Measurements from ENCODE around the gene IDUA. TPM values are rescaled to one million over a fixed set of nuclear protein-coding genes. Genes with fewer than 3 reads are reported as not detected.
"Not testable (repeated sequence)": the region's sequence is repeated elsewhere in the genome, so short reads cannot be mapped to it uniquely, and the experiment has no call there.

The IDUA gene
- total RNA-seq, 1 donor from 2014 or later, result 10.2 TPM

DNA sequence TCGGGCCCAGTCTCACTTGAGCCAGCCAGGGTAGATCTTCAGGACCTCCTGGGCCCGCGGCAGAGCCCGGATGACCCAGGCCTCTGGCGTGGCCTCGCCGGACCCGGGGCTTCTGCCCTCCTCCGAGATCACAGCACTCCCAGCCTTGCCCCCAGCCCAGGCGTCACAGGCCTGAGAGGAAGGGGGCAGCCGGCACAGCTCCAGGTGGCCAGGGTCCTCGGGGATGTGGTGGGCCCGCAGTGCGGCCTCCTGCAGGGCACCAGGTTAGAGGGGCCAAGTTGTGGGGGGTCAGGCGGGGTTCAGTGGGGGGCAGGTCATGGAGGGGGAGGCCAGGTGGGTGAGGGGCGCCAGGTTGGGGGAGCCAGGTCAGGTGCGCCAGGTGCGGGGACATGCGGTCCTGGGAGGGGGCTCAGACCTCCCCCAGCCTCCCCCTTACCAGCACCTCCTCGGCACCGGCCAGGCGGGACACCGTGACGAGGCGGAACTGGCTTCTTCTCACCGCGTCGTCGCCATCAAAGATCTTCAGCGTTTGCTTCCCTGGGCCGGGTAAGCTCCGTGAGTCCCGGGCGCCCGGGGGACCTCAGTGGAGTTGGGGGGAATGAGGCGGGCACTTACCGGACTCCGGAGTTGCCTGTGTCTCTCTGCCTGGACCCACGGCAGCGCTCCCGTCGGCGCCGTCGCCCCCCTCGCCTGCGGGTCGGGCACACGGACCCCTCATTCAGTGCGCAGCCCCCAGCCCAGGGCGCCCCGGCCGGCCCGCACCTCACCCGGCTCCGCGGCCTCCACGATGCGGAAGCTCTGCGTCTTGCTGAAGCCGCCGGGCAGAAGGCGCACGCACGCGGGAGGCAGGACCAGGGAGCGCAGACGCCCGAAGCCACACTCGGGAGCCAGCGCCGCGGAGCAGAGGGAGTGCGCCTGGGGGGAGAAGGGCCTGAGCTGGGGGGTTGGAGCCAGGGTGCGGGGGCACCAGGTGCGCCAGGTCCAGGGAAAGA is 19.4 kb upstream of the IDUA start:
- DNase-seq, result no peak

GRCh38 chr4:968221-968620 is 18.6 kb upstream of the IDUA start:
- no peak for DNase-seq

DNA sequence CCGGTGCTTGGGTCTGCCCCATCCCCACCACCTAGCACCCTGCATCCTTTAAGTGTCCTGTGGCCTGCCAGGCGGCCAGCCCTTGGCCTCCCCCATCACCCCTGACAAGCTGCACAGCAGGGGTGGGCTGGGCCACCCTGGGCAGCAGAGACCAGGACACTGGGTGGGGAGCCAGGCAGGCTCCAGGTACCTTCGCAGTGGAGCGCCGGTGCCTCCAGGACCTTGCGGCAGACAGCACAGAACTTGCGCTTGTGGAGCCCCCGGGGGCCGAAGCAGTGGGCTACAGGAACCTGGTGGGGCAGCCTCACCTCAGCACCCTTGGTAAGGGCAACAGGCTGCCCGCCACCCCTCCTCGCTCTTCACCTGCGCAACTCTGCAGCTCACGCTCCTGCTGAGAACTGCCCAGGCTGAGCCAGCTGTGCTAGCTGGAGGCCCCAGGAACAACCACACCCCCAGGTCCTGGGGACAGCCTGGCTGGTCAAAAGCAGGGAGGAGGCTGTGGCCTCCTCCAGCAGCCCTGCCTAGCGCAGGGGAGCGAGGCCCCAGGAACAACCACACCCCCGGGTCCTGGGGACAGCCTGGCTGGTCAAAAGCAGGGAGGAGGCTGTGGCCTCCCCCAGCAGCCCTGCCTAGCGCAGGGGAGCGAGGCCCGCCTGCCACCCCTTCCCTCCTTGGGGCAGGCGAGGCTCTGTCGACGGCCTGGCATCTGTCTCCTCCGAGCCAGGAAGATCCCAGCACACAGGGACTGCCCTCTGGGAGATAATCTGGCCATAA is 18.0 kb upstream of the IDUA start:
- DNase-seq, result no peak

GRCh38 chr4:970046-970745 is 16.6 kb upstream of the IDUA start:
- DNase-seq, result no peak

- DNase-seq, result no peak
Measured at GRCh38 chr4:970854-971520, 15.9 kb upstream of the IDUA start.

DNA sequence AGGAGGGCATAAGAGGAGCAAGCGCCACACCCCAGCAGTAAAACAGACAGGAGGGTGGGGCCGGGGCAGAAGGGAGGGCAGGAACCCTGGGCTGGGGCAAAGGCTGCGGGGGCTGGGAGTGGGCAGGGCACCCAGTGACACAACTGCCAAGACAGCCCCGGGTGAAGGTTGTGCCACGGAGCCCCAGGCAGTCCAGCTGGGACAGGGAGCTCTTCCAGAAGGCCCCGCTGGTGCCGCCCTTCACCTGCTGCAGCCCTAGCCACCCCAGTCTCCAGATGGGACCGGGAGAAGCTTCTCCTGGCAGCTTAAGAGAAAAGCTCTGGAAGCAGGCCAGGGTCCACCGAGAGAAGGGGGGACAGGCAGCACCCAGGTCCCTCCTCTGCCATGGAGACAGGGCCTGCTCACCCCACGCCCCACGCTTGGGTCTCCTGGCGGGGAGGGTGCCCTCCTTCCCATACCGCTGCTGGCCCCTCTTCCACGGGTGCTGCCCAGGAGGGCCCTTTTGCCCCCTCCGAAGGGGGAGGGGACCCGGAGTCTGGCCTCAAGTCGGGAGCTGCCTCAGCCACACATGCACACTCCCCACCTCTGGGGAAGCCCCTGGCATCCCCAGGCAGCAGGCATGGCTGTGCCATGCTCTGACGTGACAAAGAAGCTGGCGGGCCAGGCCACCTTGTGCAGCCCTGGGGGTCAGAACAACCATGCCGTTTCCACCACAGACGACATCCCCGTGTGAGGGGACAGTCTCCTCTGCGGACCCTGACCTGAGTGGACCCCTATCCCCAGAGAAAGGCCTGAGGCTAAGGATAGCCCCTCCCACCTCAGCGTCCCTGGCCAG is 15.0 kb upstream of the IDUA start:
- no peak for DNase-seq

GRCh38 chr4:972651-973424 is 14.0 kb upstream of the IDUA start:
- DNase-seq, result no peak

DNA sequence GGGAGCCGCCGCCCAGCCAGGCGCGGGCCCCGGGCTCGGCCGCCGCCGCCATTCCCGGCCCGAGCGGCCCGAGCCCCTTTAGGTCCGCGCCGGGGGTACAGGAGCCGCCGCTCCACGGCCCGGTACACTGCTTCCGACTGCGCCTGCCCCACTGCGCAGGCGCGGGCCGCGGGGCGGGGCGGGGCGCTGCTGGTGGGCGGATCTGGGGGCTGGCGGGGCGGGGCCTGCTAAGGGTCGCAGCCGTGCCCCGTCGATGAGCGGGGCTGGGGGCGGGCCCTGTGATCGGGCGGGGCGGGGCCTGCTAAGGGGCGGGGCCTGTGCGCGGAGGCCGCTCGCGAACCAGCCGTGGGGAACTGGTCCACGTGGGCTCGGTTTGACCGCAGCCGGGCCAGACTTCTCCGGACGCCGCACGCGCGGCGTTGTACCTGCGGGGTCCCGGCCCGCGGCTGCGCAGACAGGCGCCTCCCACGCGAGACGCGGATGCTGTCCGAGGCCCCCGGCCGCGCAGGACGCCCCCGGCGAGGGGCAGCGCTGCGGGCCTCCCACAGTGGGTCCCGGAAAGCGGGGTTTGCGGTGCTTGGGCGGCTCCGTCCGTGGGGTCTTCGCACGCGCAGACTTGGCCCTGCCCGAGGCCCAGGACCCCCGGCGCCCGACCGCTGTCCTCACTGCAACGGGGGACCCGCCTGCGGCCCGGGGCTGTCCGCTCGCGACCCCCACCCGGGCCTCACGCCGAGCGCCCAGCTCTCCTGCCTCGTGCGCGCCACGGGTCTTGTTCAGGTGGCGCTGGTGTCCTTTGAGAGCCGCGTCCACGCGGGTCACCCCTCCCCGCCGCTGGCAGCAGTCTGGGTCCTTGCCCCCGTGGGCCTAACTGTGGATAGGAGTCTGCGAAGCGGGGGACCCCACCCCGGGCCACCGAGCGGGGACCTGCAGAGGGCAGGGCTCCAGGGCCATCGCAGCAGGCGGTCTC is 13.1 kb upstream of the IDUA start, which contains the start of gene DGKQ:
DGKQ (minus strand) TSS at position 139 of the 967 bp plus-strand sequence; CDS start at position 52, 87 bp downstream.
- DNase-seq, result peak; percentile 93

DNA sequence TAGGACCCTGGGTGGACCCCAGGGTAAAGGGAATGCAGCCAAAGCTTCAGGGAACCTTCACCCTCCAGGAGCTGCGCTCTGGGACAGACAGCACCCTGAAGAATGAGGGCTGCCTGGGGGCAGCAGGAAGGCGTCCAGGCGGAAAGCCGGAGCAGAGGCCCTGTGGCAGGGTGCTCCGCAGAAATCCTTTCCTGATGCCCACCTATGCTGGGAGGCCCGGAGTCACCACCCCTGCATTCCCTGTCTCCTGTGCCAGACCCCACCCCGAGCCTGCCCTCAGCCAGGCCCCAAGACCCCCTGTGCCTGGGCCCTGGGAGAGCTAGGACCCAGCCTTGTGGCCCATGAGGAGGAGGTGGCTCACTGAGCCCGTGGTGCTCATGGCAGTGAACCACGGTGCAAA is 12.2 kb upstream of the IDUA start:
- no peak for DNase-seq

DNA sequence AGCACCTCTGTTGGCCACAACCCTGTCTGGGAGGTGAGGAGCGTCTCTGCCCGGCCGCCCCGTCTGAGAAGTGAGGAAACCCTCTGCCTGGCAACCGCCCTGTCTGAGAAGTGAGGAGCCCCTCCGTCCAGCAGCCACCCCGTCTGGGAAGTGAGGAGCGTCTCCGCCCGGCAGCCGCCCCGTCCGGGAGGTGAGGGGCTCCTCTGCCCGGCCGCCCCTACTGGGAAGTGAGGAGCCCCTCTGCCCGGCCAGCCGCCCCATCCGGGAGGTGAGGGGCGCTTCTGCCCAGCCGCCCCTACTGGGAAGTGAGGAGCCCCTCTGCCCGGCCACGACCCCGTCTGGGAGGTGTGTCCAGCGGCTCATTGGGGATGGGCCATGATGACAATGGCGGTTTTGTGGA is 10.8 kb upstream of the IDUA start:
- DNase-seq, result not testable (repeated sequence)

GRCh38 chr4:978957-979701 is 7.7 kb upstream of the IDUA start:
- DNase-seq, result no peak

DNA sequence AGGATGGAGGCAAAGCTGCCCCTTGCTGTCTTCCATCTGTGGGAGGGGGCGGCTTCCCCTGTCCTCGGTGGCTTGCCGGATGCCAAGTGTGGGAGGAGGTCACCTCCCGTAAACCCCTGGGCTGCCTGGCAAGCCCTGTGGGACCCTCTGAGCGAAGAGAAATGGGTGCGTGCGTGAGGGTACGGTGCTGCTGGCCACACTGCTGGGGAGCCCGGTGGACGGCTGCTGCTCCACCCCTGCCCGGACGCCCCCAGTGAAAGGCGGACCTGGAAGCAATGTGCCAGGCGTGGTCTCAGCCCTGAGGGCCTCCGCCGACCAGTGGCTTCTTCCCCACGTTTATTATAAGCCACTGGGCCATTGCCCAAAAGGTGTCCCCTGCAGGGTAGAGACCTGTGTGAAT is 4.6 kb upstream of the IDUA start:
- no peak for DNase-seq

DNA sequence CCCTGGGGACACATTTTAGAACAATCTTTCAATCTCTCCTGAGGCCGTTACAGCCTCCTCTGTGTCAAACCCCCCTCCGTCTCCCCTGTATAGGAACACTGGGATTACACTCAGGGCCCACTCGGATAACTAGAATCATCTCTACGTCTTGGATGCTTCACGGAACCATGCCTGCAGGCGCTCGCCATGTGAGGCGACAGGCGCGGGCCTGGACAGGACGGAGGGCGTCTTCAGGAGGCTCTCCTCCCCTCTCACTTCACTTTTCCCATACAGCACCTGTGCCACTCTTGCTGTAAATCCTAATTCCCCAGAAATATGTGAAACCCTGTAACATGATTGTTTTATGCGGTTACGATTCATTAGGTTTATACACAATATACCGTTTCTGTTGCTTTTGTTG is 4.0 kb upstream of the IDUA start:
- no peak for DNase-seq

DNA sequence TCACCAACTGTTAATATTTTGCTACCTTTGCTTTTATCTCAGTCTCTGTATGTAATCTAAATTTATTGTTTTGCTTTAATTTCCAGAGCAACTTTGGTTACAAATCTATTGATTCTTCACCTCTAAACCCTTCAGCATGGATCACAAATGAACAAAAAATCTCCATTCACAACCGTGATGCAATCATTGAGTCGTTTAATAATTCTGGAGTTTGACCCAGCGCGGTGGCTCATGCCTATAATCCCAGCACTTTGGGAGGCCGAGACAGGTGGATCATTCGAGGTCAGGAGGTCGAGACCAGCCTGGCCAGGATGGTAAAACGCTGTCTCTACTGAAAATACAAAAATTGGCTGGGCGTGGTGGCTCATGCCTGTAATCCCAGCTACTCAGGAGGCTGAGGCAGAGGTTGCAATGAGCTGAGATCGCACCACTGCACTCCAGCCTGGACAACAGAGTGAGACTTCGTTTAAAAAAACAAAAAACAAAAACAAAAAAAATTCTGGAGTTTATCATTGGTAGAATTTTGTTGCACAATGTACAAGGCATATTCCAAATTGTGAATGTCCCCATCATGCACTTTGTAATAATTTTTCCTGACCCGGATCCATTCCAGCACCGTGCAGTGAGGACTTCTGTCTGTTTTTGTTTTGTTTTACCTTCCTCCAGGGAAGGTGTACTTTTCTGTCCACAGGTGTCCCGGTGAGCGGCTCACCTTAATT is 2.3 kb upstream of the IDUA start:
- no peak for DNase-seq

- DNase-seq, result peak; percentile 48
Measured at GRCh38 chr4:985123-985830, 1.6 kb upstream of the IDUA start.

DNA sequence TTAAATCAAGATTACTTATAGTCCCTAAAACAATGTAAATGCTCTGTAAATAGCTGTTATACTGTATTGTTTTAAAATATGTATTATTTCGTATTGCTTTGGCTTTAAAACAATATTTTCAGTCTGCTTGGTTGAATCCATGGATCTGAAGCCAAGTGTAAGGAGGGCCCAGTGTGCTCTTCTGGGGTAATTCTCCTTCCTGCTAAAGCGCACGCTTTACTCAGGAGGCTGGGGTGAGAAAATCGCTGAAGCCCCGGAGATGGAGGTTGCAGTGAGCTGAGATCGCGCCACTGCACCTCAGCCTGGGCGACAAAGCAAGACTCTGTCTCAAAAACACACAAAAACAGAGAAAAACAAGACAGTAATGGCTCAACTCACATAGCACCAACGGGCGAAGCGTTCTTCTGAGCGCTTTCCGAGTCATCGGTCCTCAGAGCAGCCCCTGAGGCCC is 391 bp upstream of the IDUA start:
- no peak for DNase-seq

All from tongue (tissue), 2 donors.